Endometrium (tissue), 2 donors: Measurements from ENCODE around the gene CGB2.
"Not testable (repeated sequence)": the region's sequence is repeated elsewhere in the genome, so short reads cannot be mapped to it uniquely, and the experiment has no call there.

Experiments
- FAIRE-seq: peaks from 2 replicates; lab custom pipeline; 2012; peaks lifted over from hg19 to GRCh38; lab: Jason Lieb, UNC
- donor health status: control.
- donor health status: control.

CGB2 gene

DNA sequence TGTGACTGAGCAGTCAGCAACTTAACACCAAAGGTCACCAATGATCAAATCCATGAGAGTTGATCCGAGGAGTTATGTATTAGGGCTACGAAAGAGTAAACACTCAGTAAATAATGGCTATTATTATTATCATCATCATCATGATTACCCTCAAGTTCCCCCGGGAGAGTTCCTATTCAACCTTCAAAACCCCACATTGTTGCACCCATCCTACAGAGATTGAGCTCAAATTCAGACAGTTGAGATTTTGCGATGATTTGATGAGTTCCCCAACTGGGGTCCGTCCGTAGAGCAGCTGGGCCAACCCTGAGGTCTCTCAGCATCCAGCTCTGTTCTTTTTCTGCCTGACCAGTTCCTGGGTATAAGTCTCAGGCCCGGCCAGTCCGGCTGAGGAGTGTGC lies 6.4 kb downstream of the CGB2 start:
- FAIRE-seq: not testable (repeated sequence)

DNA sequence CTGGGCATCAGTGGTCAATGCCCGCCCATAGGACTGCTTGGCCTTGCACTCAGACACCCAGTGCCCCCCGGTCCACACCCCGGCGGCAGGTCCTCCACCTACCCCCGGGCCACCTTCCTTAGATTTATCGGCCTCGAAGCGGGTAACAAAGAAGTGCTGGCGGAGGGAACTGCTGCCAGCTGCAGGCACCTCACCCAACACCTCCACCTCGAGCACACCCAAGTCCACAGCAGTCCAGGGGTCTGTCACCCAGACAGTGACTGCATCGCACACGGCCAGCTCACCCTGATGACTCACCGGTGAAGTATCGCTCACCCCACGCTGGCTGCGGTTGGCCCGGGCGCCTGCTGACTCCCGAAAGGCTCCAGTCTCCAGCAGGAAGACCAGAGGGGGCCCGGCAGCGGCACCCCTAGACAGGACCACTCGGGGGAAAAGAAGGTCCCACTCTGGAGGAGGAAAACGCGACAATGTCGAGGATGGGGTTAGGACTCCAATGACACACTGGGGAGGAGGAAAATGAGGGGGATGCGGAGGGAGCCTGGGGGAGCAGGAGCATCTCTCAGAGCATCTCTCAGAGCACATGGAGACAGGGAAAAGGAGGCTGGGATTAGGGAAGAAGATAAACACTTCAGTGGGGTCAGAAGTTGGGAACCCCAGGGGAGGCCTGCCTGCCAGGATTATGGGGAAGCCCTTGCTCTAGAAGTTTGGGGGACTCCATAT lies 7.0 kb downstream of the CGB2 start:
- not testable (repeated sequence) for FAIRE-seq

DNA sequence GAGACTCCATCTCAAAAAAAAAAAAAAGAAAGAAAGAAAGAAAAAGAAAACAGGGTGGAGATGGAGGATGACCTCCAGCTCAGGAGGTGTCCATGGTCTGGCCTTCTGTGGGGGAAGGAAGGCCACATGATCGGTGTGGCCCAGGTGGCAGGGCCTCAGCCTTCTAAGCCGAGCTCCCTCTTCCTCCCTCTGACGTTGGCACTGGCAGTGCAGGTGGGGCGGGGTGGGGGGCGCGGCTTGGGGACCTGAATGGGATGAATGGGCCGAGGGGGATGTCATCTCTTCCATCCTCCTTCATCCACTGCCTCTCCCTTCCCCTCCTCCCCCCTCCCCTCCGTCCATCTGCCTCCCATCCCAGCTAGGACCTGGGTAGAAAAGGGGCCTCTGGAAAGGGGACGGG lies 8.0 kb downstream of the CGB2 start:
- FAIRE-seq: not testable (repeated sequence)

DNA sequence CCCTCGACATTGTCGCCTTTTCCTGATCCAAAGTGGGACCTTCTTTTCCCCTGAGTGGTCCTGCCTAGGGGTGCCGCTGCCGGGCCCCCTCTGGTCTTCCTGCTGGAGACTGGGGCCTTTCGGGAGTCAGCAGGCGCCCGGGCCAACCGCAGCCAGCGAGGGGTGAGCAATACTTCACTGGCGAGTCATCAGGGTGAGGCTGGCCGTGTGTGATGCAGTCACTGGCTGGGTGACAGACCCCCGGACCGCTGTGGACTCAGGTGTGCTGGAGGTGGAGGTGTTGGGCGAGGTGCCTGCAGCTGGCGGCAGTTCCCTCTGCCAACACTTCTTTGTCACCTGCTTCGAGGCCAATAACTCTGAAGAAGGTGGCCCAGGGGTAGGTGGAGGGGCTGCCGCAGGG lies 10.5 kb downstream of the CGB2 start:
- no peak for FAIRE-seq

DNA sequence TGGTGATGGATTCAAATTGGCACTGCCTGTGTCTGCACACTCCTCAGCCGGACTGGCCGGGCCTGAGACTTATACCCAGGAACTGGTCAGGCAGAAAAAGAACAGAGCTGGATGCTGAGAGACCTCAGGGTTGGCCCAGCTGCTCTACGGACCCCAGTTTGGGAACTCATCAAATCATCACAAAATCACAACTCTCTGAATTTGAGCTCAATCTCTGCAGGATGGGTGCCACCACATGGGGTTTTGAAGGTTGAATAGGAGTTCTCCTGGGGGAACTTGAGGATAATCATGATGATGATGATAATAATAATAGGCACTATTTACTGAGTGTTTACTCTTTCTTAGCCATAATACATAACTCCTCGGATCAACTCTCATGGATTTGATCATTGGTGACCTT lies 11.0 kb downstream of the CGB2 start:
- FAIRE-seq: not testable (repeated sequence)

DNA sequence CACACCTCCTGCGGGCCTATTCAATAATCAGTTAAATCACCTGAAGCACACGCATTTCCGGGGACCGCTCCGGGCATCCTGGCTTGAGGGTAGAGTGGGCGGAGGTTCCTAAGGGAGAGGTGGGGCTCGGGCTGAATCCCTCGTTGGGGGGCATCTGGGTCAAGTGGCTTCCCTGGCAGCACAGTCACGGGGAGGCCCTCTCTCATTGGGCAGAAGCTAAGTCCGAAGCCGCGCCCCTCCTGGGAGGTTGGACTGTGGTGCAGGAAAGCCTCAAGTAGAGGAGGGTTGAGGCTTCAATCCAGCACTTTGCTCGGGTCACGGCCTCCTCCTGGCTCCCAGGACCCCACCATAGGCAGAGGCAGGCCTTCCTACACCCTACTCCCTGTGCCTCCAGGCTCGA lies 11.9 kb downstream of the CGB2 start, which contains the start of gene CGB5:
Gene CGB5, plus strand, starts transcription at position 301 of the 400 bp plus-strand sequence. CDS start 362 bp downstream, outside the sequence.
- not testable (repeated sequence) for FAIRE-seq

DNA sequence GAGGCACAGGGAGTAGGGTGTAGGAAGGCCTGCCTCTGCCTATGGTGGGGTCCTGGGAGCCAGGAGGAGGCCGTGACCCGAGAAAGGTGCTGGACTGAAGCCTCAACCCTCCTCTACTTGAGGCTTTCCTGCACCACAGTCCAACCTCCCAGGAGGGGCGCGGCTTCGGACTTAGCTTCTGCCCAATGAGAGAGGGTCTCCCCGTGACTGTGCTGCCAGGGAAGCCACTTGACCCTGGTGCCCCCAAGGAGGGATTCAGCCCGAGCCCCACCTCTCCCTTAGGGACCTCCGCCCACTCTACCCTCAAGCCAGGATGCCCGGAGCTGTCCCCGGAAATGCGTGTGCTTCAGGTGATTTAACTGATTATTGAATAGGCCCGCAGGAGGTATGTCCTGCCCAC lies 17.3 kb downstream of the CGB2 start, which contains the start of gene CGB8:
Gene CGB8, minus strand, starts transcription at position 101 of the 400 bp plus-strand sequence. CDS start 372 bp downstream, outside the sequence.
- FAIRE-seq: not testable (repeated sequence)

DNA sequence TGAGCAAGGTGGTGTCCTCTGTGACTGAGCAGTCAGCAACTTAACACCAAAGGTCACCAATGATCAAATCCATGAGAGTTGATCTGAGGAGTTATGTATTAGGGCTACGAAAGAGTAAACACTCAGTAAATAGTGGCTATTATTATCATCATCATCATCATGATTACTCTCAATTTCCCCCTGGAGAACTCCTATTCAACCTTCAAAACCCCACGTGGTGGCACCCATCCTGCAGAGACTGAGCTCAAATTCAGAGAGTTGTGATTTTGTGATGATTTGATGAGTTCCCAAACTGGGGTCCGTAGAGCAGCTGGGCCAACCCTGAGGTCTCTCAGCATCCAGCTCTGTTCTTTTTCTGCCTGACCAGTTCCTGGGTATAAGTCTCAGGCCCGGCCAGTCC lies 18.1 kb downstream of the CGB2 start:
- FAIRE-seq: not testable (repeated sequence)

DNA sequence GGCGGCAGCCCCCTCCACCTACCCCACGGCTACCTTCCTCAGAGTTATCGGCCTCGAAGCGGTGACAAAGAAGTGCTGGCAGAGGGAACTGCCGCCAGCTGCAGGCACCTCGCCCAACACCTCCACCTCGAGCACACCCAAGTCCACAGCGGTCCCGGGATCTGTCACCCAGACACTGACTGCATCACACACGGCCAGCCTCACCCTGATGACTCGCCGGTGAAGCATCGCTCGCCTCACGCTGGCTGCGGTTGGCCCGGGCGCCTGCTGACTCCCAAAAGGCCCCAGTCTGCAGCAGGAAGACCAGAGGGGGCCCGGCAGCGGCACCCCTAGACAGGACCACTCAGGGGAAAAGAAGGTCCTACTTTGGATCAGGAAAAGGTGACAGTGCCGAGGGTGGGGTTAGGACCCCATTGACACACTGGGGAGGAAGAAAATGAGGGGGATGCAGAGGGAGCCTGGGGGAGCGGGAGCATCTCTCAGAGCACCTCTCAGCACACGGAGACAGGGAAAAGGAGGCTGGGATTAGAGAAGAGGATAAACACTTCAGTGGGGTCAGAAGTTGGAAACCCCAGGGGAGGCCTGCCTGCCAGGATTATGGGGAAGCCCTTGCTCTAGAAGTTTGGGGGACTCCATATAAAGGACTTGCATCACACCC lies 18.8 kb downstream of the CGB2 start:
- not testable (repeated sequence) for FAIRE-seq

DNA sequence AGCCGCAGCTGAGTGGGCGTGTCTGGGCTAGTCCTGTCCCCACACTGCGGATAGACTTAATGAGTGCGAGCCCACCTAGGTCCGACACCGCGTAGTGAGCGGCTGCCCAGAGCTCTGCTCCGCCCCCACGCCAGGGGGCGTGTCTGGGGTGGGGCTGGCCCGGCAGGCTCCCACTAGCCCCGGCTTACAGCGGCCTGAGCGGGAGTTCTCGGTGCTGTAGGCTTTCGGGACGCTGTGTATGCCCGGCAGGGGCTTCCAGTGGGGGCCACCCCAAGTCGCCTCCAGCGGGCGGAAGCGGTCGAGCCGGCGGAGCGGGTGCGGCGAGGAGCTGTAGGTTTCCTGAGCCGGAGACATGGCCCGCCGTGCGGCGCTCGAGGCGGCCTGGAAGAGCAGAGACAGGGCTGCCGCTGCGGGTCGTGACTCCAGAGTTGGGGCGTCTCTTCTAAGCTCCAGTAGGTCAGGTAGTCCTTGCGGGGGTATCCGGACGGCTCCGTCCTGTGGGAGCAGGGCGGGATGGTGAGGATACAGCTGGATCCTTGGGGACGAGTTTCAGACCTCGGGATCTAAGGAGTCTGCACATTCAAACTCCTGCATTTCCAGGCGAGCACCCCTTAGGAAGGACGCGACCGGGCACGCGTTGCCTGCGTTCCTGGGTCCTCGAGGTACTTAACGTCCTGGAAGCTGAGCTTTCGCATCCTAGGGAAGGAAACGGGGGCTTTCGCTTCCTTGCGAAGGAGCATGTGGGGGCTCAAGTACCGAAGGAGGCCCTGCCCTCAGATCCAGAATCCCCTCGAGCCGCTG lies 24.6 kb downstream of the CGB2 start:
- no peak for FAIRE-seq

DNA sequence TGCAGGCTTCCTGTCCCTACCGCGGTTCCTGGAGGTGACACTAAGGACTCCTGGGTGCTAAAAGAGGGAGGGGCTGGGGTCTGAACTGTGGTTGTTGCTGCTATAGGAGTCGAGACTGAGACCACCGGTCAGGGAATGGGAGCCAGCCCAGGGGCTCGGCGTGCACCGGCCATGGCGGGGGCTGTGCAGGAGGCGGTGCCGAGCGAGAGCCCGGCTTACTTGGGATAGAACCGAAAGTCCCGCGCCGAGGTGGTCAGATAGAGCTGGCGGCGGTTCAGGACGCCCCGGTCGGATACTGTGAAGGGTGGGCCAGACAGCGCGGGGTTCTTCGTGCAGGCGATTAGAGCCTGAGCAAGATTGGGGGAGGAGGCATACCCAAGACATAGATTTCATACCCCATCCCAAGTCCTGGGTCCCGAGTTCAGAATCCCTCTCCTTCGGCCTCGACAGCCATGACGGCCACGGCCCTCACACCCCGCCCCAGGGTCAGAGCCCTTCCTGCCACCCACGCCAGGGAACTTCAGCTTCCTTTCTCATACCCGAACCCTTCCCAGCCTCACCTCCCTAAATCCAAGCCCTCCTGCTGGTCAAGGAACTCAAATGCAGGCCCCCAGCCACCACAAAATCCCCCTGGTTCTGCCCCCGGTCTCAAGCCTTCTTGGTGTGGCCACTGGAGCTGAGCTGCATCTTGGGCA lies 25.4 kb downstream of the CGB2 start:
- not testable (repeated sequence) for FAIRE-seq

DNA sequence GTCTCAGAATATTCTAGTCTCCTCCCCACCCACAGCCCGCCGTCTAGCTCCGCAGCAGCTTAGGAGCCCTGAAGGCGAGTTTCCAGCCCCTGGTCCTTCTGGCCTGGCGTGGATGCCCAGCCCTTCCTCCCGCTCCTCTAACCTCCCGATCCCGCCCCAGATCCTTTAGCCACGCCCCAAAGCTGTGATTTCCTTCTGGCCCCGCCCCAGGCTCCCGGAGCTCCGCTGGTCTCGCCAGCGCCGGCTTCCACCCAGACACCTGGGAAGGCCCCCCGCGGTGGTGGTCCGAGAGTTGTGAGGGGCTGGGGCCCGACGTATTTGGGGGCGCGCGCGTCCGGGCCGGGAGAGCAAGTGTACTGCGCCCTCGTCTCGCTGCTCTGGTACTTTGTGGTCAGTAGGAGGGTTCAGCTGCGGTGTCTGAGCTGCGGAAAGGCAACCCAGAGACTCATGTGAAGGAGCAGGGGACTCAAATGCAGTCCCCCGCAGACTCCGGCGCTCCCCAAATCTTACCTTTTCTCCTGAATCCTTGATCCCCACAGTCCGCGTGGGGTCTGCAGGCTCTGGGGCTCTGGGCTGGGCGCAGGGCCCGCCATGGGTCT lies 26.0 kb downstream of the CGB2 start, which contains the start of gene CGB7:
Gene CGB7, minus strand, starts transcription at position 114 of the 599 bp plus-strand sequence. CDS start 2,374 bp downstream, outside the sequence.
- no peak for FAIRE-seq

DNA sequence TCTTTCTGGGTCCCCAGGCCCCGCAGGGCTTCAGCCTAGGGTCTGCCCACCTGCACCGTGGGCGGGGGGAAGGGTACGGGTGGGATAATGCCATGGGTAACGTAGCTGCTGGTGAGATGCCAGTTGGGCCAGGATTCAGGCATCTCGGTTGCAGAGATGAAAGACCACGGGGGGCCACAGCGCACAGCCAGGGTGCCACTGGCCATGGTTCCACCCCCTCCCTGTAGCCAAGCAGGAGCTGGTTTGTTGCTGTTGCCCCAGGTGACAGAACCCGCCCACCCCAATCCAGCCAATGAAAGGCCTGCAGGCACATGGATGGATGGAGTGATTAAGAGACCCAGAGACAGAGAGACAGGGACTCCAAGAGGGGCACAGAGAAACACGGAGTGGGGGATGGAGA lies 26.9 kb downstream of the CGB2 start:
- no peak for FAIRE-seq

DNA sequence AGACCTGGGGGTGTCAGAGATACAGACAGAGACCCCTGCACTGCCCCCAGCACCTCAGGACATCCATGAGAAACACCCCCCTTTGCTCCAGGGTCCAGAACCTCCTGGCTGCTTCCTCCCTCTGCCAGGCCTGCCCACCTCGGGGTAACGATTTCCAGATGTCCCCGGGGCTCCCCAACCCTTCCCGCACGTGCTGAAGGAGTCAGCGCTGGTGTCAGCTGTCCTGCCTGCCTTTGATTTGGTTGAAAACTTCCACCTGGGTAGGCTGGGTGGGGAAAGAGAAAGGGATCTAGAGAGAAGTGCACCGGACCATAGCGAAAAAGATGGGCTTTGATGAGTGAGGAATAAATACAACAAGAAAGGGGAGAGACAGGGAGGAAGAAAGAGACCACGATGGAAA lies 27.4 kb downstream of the CGB2 start:
- no peak for FAIRE-seq

DNA sequence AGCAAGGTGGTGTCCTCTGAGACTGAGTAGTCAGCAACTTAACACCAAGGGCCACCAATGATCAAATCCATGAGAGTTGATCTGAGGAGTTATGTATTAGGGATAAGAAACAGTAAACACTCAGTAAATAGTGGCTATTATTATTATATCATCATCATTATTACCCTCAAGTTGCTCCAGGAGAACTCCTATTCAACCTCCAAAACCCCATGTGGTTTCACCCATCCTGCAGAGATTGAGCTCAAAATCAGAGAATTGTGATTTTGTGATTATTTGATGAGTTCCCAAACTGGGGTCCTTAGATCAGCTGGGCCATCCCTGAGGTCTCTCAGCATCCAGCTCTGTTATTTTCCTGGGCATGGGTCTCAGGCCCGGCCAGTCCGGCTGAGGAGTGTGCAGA lies 29.3 kb downstream of the CGB2 start:
- FAIRE-seq: no peak

DNA sequence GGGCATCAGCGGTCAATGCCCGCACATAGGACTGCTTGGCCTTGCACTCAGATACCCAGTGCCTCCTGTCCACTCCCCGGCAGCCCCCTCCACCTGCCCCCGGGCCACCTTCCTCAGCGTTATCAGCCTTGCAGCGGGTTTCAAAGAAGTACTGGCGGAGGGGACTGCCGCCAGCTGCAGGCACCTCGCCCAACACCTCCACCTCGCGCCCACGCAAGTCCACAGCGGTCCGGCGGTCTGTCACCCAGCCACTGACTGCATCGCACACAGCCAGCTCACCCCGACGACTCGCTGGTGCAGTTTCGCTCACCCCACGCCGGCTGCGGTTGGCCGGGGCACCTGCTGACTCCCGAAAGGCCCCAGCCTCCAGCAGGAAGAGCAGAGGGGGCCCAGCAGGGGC lies 29.8 kb downstream of the CGB2 start:
- FAIRE-seq: no peak

DNA sequence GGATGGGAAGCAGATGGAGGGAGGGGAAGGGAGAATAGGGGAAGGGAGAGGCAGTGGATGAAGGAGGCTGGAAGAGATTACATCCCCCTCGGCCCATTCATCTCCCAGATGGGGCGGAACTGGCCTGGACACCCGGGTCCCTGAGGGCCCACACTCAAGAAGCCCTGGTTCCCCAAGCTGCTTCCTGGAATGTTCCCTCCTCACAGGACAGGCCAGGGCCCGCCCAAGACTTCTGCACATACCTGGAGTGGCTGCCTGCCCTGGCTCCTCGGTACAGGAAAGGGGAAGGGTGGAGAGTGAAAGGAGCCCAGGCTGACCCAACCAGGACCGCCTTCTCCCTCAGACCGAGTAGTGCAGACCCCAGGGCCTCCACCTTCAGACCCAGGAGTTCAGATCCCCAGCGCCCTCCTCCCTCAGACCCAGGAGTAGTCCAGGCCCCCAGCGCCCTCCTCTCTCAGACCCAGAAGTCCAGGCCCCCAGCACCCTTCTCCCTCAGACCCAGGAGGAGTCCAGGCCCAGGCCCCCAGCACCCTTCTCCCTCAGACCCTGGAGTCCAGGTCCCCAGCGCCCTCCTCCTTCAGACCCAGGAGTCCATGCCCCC lies 32.4 kb downstream of the CGB2 start:
- FAIRE-seq: no peak

DNA sequence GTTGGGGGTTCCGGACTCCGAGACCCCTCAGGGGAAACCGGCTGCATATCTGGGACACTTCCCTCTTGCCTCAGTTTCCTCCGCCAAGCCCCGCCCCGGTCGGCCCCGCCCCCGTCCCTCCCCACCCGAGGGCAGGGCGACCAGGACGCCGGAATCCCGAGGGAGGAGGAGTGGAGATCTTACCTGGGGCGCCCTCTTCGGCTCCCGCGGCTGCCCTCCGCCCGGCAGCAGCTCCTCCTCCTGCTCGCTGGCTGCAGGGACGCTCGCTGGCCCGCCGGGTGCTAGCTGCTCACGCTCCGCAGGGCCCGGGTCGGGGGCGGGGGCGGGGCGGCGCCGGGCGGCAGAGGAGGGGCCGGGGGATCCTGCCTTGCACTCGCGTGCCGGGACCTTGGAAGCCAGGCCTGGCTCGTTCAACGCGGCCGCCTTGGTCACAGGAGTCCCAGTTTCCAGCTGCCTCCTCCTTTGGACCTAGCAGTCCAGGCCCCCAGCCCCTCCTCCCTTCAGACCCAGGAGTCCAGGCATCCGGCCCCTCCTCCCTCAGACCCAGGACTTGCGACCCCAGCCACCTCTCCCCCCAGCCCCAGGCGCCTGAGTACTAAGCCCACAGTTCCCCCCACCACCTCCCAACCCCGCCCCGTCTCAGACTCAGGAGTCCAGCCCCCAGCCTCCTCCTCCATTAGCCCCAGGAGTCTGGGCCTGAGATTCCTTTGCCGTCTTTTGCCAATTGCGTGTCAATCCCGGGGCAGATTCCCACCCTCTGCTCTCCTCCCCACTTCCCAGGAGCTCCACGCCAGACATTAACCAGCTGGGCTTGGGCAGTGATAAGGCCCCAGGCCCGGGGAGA lies 33.3 kb downstream of the CGB2 start, which contains the start of gene NTF4:
Gene NTF4, minus strand, starts transcription at position 51 of the 844 bp plus-strand sequence. CDS start 2,821 bp downstream, outside the sequence.
- no peak for FAIRE-seq

DNA sequence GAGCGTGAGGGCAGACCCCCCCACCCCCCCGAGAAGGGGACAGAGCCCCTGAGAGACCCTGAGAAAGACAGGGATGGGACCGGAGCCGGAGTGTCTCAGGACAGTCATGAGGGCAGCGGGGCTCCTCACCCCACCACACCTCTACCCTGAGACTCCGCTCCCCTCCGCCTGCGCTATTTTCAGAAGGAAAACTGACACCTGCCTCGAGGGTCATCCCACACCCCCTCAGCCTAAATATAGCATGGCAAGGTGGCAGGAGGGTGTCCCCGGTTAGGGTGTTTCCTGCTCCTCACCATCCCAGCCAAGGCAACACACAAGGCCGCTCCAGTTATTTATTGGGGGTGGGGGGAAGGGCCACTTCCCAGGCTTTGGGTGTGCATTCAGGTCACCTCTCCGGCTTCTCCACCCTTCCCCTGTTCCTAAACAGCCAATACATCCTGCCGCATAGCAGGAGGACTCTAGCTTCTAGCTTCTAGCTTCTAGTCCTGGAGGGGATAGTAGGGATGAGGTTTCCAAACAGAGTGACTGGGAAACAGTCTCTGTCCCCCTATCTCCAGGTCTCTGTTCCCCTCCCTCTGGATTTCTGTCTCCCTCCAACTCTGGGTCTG lies 34.3 kb downstream of the CGB2 start:
- FAIRE-seq: no peak

DNA sequence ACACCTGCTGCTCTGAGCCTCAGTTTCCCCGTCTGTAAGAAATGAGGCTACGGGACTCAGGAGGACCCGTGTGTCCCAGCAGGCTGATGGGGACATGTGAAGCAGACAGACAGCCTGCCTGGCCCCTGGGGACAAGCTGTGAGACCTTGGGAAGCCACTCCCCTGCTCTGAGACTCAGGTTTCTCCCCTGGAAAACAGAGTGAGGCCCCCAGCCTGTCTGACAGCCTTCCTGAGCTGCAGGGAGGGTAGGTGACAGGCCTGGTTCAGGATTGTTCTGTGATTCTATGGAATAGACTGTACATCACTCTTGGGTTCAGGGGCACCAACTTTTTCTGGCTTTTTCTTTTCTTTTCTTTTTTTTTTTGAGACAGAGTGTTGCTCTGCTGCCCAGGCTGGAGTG lies 35.9 kb downstream of the CGB2 start:
- no peak for FAIRE-seq
